ENCODE results near the gene NAGA.
A peak's percentile ranks its signal among the peaks of the same experiment; 100 is the strongest.

The NAGA gene

GRCh38 chr22:42084874-42085273 is 14.3 kb upstream of the NAGA start (continued):
- TF ChIP-seq TSHZ2 (CRISPR knock-in tag; IDR thresholded peaks at IDR 0.05): no peak
- no peak for TF ChIP-seq GLIS3 (CRISPR knock-in tag; IDR thresholded peaks at IDR 0.05)
- no peak for TF ChIP-seq PPARA (CRISPR knock-in tag; IDR thresholded peaks at IDR 0.05; ENCODE audit: borderline replicate concordance)
- no peak for TF ChIP-seq ZFP30 (CRISPR knock-in tag; IDR thresholded peaks at IDR 0.05)

- no peak for ATAC-seq
- TF ChIP-seq GLIS3 (CRISPR knock-in tag; IDR thresholded peaks at IDR 0.05): no peak
- no peak for TF ChIP-seq PATZ1 (CRISPR knock-in tag; IDR thresholded peaks at IDR 0.05; ENCODE audit: borderline replicate concordance)
- TF ChIP-seq ARNTL (CRISPR knock-in tag; IDR thresholded peaks at IDR 0.05; ENCODE audit: borderline replicate concordance, low read depth): no peak
- no peak for TF ChIP-seq ZFP30 (CRISPR knock-in tag; IDR thresholded peaks at IDR 0.05)
- TF ChIP-seq BACH2 (CRISPR knock-in tag; IDR thresholded peaks at IDR 0.05; ENCODE audit: borderline replicate concordance): no peak
- no peak for TF ChIP-seq ZFP3 (CRISPR knock-in tag; IDR thresholded peaks at IDR 0.05)
- no peak for TF ChIP-seq CSRNP3 (CRISPR knock-in tag; IDR thresholded peaks at IDR 0.05)
- TF ChIP-seq OSR1 (CRISPR knock-in tag; IDR thresholded peaks at IDR 0.05): no peak
- TF ChIP-seq POU6F1 (CRISPR knock-in tag; IDR thresholded peaks at IDR 0.05; ENCODE audit: borderline replicate concordance, low read depth): no peak
- TF ChIP-seq ESRRG (CRISPR knock-in tag; IDR thresholded peaks at IDR 0.05): no peak
- no peak for TF ChIP-seq CREB5 (CRISPR knock-in tag; IDR thresholded peaks at IDR 0.05; ENCODE audit: low read depth)
- TF ChIP-seq RARB (CRISPR knock-in tag; IDR thresholded peaks at IDR 0.05): no peak
- TF ChIP-seq TCF4 (CRISPR knock-in tag; IDR thresholded peaks at IDR 0.05; ENCODE audit: borderline replicate concordance): no peak
- no peak for TF ChIP-seq ISL1 (CRISPR knock-in tag; IDR thresholded peaks at IDR 0.05)
- no peak for TF ChIP-seq ZNF8 (CRISPR knock-in tag; IDR thresholded peaks at IDR 0.05)
- no peak for TF ChIP-seq PPARA (CRISPR knock-in tag; IDR thresholded peaks at IDR 0.05; ENCODE audit: borderline replicate concordance)
- TF ChIP-seq SNAI2 (CRISPR knock-in tag; IDR thresholded peaks at IDR 0.05): no peak
- TF ChIP-seq ZC3H10 (CRISPR knock-in tag; IDR thresholded peaks at IDR 0.05): no peak
- TF ChIP-seq TOX (CRISPR knock-in tag; IDR thresholded peaks at IDR 0.05; ENCODE audit: borderline replicate concordance): no peak
- TF ChIP-seq CSDC2 (CRISPR knock-in tag; IDR thresholded peaks at IDR 0.05): no peak
Measured at GRCh38 chr22:42083119-42083518, 12.5 kb upstream of the NAGA start.

- ATAC-seq: peak; percentile 48
- TF ChIP-seq ARNTL (CRISPR knock-in tag; IDR thresholded peaks at IDR 0.05; ENCODE audit: borderline replicate concordance, low read depth) (no peak), CSDC2 (CRISPR knock-in tag; IDR thresholded peaks at IDR 0.05) (no peak), GLIS3 (CRISPR knock-in tag; IDR thresholded peaks at IDR 0.05) (no peak), RARB (CRISPR knock-in tag; IDR thresholded peaks at IDR 0.05) (no peak), PATZ1 (CRISPR knock-in tag; IDR thresholded peaks at IDR 0.05; ENCODE audit: borderline replicate concordance) (no peak), TCF4 (CRISPR knock-in tag; IDR thresholded peaks at IDR 0.05; ENCODE audit: borderline replicate concordance) (no peak), ZNF565 (CRISPR knock-in tag; conservative IDR thresholded peaks at IDR 0.05; ENCODE audit: low read depth) (no peak), ZNF8 (CRISPR knock-in tag; IDR thresholded peaks at IDR 0.05) (no peak), SNAI2 (CRISPR knock-in tag; IDR thresholded peaks at IDR 0.05) (no peak), CREB5 (CRISPR knock-in tag; IDR thresholded peaks at IDR 0.05; ENCODE audit: low read depth) (no peak), OSR1 (CRISPR knock-in tag; IDR thresholded peaks at IDR 0.05) (no peak), CSRNP3 (CRISPR knock-in tag; IDR thresholded peaks at IDR 0.05) (no peak), ESRRG (CRISPR knock-in tag; IDR thresholded peaks at IDR 0.05) (no peak), PPARA (CRISPR knock-in tag; IDR thresholded peaks at IDR 0.05; ENCODE audit: borderline replicate concordance) (no peak), TOX (CRISPR knock-in tag; IDR thresholded peaks at IDR 0.05; ENCODE audit: borderline replicate concordance) (no peak)
Measured at GRCh38 chr22:42080287-42080686, 9.7 kb upstream of the NAGA start.

All from SK-N-SH treated with all-trans-retinoic acid at 6 μM for 48 hours (cell line).